GM12878 (cell line): Measurements from ENCODE around the gene PFN3. TPM values are rescaled to one million over a fixed set of nuclear protein-coding genes. Genes with fewer than 3 reads are reported as not detected.

Source experiments
- EGR1 ChIP-seq, 2 experiments: IDR thresholded peaks; 1 replicate in 1 of 2; 2 replicates in 1 of 2; pipeline ENCODE4 v1.6.1; 2011 to 2012; ENCODE audit warnings: low read depth in 2 of 2, low read length in 2 of 2, borderline replicate concordance in 1 of 2, mild to moderate bottlenecking in 1 of 2, moderate library complexity in 1 of 2
- HSF1 ChIP-seq: fragments of 150-350 bp; IDR thresholded peaks from 2 replicates; pipeline ENCODE4 v1.6.1; 2014; ENCODE audit warnings: mild to moderate bottlenecking, low read depth, low read length
- IKZF1 ChIP-seq: fragments of 450-650 bp; conservative IDR thresholded peaks from 2 replicates; pipeline ENCODE4 v1.6.1; 2017; ENCODE audit warnings: antibody characterized with exemption, mild to moderate bottlenecking
- MYB ChIP-seq: fragments of 150-350 bp; IDR thresholded peaks from 2 replicates; pipeline ENCODE4 v1.6.1; 2014; ENCODE audit warnings: mild to moderate bottlenecking, low read depth, low read length, borderline replicate concordance
- NBN ChIP-seq: fragments of 450-650 bp; IDR thresholded peaks from 2 replicates; pipeline ENCODE4 v1.6.1; 2016
- NR2C1 ChIP-seq: fragments of 450-650 bp; IDR thresholded peaks from 2 replicates; pipeline ENCODE4 v1.6.1; 2017; ENCODE audit warnings: antibody characterized with exemption, mild to moderate bottlenecking, moderate library complexity
- PML ChIP-seq: IDR thresholded peaks from 2 replicates; pipeline ENCODE4 v1.6.1; 2012; ENCODE audit warnings: low read length, inconsistent platforms
- RB1 ChIP-seq: fragments of 450-650 bp; formaldehyde crosslinking; IDR thresholded peaks from 2 replicates; pipeline ENCODE4 v1.6.1; 2017; ENCODE audit warnings: mild to moderate bottlenecking, borderline replicate concordance
- ZBED1 ChIP-seq: IDR thresholded peaks from 2 replicates; pipeline ENCODE4 v1.6.1; 2016; ENCODE audit warnings: borderline replicate concordance
- polyA plus RNA-seq, 11 experiments: library from polyadenylated mRNA; depleted of rRNA in 4 of 11; unstranded in 6 of 11; stranded (reverse) in 5 of 11; fragments of >200 nt; fragmentation: Nextera tagmentation in 4 of 11; fragmentation: Illumina TruSeq in 1 of 11; extraction: Ambion mirVana in 4 of 11; extraction: Trizol in 1 of 11; gene quantifications; 1 replicate in 1 of 11; 2 replicates in 10 of 11; pipeline versions ENCODE4 v1.2.1 to v1.2.3, GENCODE V29; 2011 to 2016; ENCODE audit warnings: inconsistent platforms in 2 of 11, missing spikeins in 2 of 11, low read depth in 1 of 11
- total RNA-seq, 4 experiments: library from RNA; depleted of rRNA in 3 of 4; stranded (reverse); fragments of >200 nt in 3 of 4; fragmentation: Illumina TruSeq in 1 of 4; extraction: Trizol in 1 of 4; gene quantifications; 2 replicates each; pipeline versions ENCODE4 v1.2.1 to v1.2.3, GENCODE V29; 2013 to 2021
- TF ChIP-seq, protein P1 (sequence below): IDR thresholded peaks from 2 replicates; pipeline ENCODE4 v1.6.1; 2011; ENCODE audit warnings: borderline replicate concordance, low read depth, mild to moderate bottlenecking, moderate library complexity, mixed read lengths, low read length; ENCODE audit not compliant: insufficient read depth; ENCODE audit errors: extremely low read length

Gene PFN3
- total and polyA plus RNA-seq, 10 of the 15 experiments (the other 5 are each of a cell fraction or from before 2014, with no cell fraction given) = not detected

DNA sequence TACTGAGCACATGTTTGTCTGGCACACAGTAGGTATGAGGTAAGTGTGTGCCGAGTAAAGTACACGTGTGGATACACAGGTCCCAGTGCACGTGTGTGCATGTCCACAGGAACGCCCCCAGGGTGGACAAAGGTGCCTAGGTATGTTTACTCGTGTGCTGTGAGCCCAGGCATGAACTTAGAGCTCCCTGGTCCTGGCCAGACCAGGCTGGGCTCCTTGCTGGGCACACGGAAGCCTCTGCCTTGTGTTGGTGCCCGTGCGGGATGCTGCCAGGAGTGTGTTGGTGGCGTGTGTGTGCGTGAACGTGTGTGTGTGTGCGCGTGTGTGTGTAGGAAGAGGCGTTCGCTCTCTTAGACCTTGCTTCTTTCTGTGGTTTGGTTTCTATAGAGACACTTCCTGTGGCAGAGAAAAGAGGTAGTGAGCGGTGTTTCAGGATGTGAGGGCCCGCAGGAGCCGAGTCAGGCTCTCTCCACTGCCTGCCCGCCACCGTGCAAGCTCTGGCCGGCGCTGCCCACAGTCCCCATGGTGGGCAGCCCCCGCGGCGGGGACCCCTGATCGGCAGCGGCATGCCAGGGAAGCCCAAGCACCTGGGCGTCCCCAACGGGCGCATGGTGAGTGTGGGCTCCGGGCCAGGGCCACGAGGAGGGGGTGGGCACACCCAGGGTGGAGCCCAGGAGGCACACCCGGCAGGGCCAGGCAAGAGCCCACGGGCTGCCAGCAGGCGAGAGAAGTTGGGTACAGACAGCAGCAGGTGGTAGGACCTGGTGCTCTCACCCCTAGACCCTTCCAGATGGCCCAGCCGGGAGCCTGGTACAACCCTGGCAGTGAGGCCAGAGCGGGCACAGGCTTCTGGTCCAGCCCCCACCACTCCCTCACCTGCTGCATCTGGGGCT lies 42.8 kb downstream of the PFN3 start, which contains the start of gene RGS14 (continued):
- TF ChIP-seq MYB (no peak), IKZF1 (peak; percentile 91), NBN (peak; percentile 98), HSF1 (no peak), NR2C1 (no peak), PML (no peak), ZBED1 (peak; percentile 64; the same call in 1 of the 2 replicates), EGR1 (IDR thresholded peaks at IDR 0.05; ENCODE audit: borderline replicate concordance in 1 of 2, low read depth in 2 of 2, low read length in 2 of 2) (peak in 1 of 2 experiments; percentile 26; a peak in 1 of 3 replicates), RB1 (no peak; the same call in 1 of the 2 replicates)
- TF ChIP-seq, protein P1, sequence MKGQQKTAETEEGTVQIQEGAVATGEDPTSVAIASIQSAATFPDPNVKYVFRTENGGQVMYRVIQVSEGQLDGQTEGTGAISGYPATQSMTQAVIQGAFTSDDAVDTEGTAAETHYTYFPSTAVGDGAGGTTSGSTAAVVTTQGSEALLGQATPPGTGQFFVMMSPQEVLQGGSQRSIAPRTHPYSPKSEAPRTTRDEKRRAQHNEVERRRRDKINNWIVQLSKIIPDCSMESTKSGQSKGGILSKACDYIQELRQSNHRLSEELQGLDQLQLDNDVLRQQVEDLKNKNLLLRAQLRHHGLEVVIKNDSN = no peak
